ENCODE measurements around the gene FLNB.

The FLNB gene

DNA sequence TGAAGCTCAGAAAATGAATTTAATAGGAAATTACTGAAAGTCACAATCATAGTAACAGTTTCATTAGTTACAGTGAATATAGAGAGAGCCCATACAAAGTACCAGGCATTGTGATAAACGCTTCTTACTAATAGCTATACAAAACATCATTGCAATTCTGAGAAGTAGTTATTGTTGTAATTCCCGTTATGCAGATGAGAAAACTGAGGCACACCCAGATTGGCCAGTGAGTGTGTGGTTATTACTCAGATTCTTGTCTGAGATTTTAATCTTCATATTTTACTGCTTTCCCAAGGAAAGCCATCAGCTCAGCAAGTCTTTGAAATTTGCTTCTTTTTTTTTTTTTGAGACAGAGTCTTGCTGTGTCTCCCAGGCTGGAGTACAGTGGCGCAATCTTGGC is 14.3 kb downstream of the FLNB start:
- ChIA-PET CTCF (interaction anchor here (1.8 to 3.0 kb wide), 5 partner anchors 10 to 145 kb away, joined by 4 to 22 read pairs (median 6); partner anchors contain the start of gene FLNB), POLR2A (interaction anchor here (0.6 kb wide), 1 partner anchor 342 kb away, joined by 3 read pairs; no protein-coding TSS in a partner anchor)
- TF ChIP-seq, protein P1, sequence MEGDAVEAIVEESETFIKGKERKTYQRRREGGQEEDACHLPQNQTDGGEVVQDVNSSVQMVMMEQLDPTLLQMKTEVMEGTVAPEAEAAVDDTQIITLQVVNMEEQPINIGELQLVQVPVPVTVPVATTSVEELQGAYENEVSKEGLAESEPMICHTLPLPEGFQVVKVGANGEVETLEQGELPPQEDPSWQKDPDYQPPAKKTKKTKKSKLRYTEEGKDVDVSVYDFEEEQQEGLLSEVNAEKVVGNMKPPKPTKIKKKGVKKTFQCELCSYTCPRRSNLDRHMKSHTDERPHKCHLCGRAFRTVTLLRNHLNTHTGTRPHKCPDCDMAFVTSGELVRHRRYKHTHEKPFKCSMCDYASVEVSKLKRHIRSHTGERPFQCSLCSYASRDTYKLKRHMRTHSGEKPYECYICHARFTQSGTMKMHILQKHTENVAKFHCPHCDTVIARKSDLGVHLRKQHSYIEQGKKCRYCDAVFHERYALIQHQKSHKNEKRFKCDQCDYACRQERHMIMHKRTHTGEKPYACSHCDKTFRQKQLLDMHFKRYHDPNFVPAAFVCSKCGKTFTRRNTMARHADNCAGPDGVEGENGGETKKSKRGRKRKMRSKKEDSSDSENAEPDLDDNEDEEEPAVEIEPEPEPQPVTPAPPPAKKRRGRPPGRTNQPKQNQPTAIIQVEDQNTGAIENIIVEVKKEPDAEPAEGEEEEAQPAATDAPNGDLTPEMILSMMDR (IDR thresholded peaks at IDR 0.05; ENCODE audit: control extremely low read depth, extremely low read depth, low read depth, missing control alignments), result no peak
- no peak for DNase-seq (ENCODE audit: extremely low spot score)

DNA sequence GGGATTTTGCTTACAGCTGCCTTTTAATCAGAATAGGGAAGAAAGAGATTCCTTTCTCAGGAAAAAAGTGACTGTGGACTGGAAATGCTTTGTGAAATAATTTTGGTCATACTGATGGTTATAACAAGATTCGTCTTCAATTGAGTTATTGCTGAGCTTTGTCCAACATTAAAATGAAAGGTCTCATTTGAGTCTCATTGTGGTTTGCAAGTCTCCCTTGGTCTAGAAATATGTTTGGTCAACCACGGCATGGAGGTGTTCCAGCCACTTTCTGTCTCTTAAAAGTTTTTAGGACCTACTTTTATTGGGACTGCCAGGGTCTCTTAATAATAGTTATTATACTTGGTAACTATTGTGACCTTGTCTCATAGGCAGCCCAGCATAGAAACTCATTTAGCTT is 15.3 kb downstream of the FLNB start:
- POLR2A ChIA-PET, result no interaction called here
- no peak for DNase-seq (ENCODE audit: extremely low spot score)
- TF ChIP-seq, protein P1 (IDR thresholded peaks at IDR 0.05; ENCODE audit: control extremely low read depth, extremely low read depth, low read depth, missing control alignments), result no peak
- CTCF ChIA-PET, result interaction anchor here (0.9 to 3.0 kb wide), 7 partner anchors 9 to 164 kb away, joined by 3 to 22 read pairs (median 6); partner anchors contain the start of gene FLNB

DNA sequence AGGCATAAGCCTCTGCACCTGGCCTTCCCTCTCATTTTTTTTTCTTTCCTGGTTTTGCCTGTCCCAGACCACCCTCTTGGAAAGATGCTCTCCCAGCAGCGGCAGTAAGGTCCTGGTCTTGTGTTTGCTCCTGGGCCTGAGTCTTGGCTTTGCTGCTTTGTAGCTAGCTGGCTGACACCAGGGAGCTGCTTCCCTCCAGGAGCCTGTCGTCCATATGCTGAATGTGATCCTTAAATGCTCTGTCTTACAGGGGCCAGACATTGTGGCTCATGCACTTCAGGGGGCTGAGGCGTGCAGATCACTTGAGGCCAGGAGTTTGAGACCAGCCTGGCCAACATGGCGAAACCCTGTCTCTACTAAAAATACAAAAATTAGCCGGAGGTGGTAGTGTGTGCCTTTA is 17.2 kb downstream of the FLNB start:
- POLR2A ChIA-PET, result interaction anchor here (0.7 kb wide), 1 partner anchor 141 kb away, joined by 5 read pairs; no protein-coding TSS in a partner anchor
- TF ChIP-seq, protein P1 (IDR thresholded peaks at IDR 0.05; ENCODE audit: control extremely low read depth, extremely low read depth, low read depth, missing control alignments), result no peak
- no peak for DNase-seq (ENCODE audit: extremely low spot score)
- CTCF ChIA-PET, result interaction anchor here (0.8 to 2.5 kb wide), 3 partner anchors 9 to 103 kb away, joined by 3 to 9 read pairs (median 8); partner anchors contain the start of gene FLNB

DNA sequence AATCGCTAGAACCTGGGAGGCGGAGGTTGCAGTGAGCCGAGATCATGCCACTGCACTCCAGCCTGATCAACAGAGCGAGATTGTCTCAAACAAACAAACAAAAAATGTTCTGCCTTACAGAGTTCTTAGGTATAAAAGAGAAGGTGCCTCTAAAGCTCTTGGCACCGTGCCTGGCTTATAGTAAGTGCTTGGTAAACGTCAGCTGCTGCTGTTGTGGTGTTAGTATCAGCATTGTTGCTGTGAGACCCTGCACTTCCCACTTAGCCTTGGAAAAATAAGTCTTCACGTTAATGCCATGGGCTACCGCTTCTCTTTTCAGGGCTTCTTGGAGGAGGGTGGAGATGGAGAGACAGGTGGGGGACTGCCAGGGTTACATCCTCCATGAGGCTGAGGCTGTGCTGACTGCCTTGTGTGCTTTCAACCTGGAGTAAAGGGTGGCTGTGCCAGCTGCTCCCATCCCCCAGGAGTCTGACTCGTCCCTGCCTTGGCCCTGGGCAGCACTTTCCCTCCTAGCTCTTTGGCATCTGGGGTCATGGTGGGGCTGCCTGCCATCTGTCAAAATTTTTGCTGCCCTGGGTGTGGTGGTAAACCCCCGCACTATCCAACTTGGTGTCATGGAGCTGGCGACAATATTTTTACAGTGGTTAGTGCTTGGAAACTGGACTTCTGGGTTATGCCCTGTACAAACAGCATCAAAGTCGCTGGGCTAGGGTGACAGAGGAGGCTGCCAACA is 17.8 kb downstream of the FLNB start:
- TF ChIP-seq, protein P1 (IDR thresholded peaks at IDR 0.05; ENCODE audit: control extremely low read depth, extremely low read depth, low read depth, missing control alignments), result no peak
- POLR2A ChIA-PET, result no interaction called here
- CTCF ChIA-PET, result interaction anchor here (0.8 to 2.5 kb wide), 2 partner anchors 14 to 18 kb away, joined by 3 to 9 read pairs; partner anchors contain the start of gene FLNB
- DNase-seq (ENCODE audit: extremely low spot score), result no peak

DNA sequence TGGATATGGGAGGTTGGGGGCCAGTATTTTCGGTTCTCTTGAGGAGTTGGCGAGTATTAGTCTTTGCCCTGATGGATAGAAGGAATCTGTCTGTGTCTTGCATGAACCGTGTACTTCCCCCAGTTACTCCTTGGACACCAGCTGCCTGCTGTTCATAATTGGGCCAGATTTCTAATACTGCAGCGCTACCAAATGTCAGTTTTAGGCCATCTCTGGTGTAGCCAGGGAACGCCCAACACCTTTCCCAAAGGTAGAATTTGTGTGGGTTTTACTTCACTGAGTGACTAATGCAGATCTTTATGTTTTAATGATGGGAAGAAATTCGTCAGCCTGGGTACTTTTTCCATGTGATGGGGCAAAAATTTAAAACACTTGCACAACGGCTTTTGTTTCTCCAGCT is 18.4 kb downstream of the FLNB start:
- POLR2A ChIA-PET, result no interaction called here
- no peak for DNase-seq (ENCODE audit: extremely low spot score)
- CTCF ChIA-PET, result interaction anchor here (0.8 to 2.5 kb wide), 4 partner anchors 10 to 37 kb away, joined by 3 to 9 read pairs (median 3); partner anchors contain the start of gene FLNB
- TF ChIP-seq, protein P1 (IDR thresholded peaks at IDR 0.05; ENCODE audit: control extremely low read depth, extremely low read depth, low read depth, missing control alignments), result no peak

DNA sequence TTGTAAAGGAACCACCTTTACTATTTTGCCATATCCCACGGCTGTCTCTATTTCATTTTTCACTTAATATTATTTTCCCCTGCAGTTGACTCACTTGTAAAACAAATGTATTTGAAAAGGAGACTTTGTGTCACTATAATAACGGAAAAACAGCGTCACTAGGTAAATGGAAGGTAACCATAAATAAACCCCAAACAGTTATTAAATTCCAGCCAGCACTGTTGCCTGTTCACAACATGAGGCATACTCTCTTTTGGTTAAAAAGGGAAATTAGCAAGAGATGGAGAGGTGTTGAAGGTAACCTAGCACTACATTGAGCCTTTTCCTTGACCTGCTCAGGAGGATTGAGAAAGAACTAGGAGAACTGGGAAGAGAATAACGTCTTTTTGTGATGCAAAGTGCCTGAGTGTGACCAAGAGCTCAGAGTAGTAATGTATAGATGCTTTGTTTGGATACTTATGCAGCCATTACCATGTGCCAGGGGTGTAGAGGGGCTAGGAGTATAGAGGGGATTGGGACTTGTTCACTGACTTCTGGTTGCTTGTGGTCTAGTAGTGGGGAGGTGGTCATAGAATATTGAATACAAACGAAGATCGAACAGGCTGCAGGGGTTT is 19.6 kb downstream of the FLNB start:
- DNase-seq (ENCODE audit: extremely low spot score), result no peak
- ChIA-PET POLR2A (no interaction called here), CTCF (interaction anchor here (1.0 to 2.7 kb wide), 6 partner anchors 8 to 36 kb away, joined by 3 to 10 read pairs (median 4); no protein-coding TSS in a partner anchor)
- TF ChIP-seq, protein P1 (IDR thresholded peaks at IDR 0.05; ENCODE audit: control extremely low read depth, extremely low read depth, low read depth, missing control alignments), result no peak
